GM12878 (cell line): ENCODE data around the gene SLC2A8.
A peak's percentile ranks its signal among the peaks of the same experiment; 100 is the strongest.

Experiments
- ATF7 ChIP-seq: fragments of 450-650 bp; IDR thresholded peaks from 2 replicates; pipeline ENCODE4 v1.6.1; 2016; ENCODE audit warnings: low read depth, mild to moderate bottlenecking
- ETV6 ChIP-seq, 2 experiments: fragments of 450-650 bp in 1 of 2; IDR thresholded peaks in 1 of 2; conservative IDR thresholded peaks in 1 of 2; 2 replicates each; pipeline ENCODE4 v1.6.1; 2014; ENCODE audit warnings: antibody characterized with exemption in 1 of 2, borderline replicate concordance in 1 of 2, low read depth in 1 of 2, mild to moderate bottlenecking in 1 of 2, moderate library complexity in 1 of 2
- GATAD2B ChIP-seq: fragments of 450-650 bp; conservative IDR thresholded peaks from 2 replicates; pipeline ENCODE4 v1.6.1; 2017; ENCODE audit warnings: low read depth, mild to moderate bottlenecking, moderate library complexity
- POLR2A ChIP-seq: IDR thresholded peaks from 2 replicates; pipeline ENCODE4 v1.6.1; 2011; ENCODE audit warnings: low read depth, mild to moderate bottlenecking, low read length
- POLR2AphosphoS5 ChIP-seq: IDR thresholded peaks from 2 replicates; pipeline ENCODE4 v1.6.1; 2011; ENCODE audit warnings: mild to moderate bottlenecking, low read length, inconsistent platforms
- RAD21 ChIP-seq: IDR thresholded peaks from 2 replicates; pipeline ENCODE4 v1.6.1; 2011; ENCODE audit warnings: mild to moderate bottlenecking, low read depth, low read length, moderate library complexity; ENCODE audit not compliant: insufficient read depth
- SP1 ChIP-seq: IDR thresholded peaks from one replicate; pipeline ENCODE4 v1.6.1; 2011; ENCODE audit warnings: low read depth, low read length
- SRF ChIP-seq, 2 experiments: IDR thresholded peaks; 2 replicates each; pipeline ENCODE4 v1.6.1; 2011; ENCODE audit warnings: low read depth in 2 of 2, low read length in 2 of 2, mild to moderate bottlenecking in 1 of 2, moderate library complexity in 1 of 2
- STAT3 ChIP-seq: IDR thresholded peaks from 2 replicates; pipeline ENCODE4 v1.6.1; 2011; ENCODE audit warnings: low read depth, low read length, improper control_type of control experiment
- SUZ12 ChIP-seq: fragments of 200-600 bp; sonication (generic); IDR thresholded peaks from one replicate; pipeline ENCODE4 v1.6.1; 2018; ENCODE audit warnings: antibody characterized with exemption, mild to moderate bottlenecking; ENCODE audit not compliant: unreplicated experiment
- TF ChIP-seq, protein P1 (sequence below), 3 experiments: IDR thresholded peaks in 2 of 3; conservative IDR thresholded peaks in 1 of 3; 2 replicates each; pipeline ENCODE4 v1.5.1; 2011; ENCODE audit warnings: low read depth in 3 of 3, low read length in 3 of 3, mild to moderate bottlenecking in 3 of 3, control low read depth in 2 of 3, moderate library complexity in 2 of 3, inconsistent platforms in 1 of 3, mixed read lengths in 1 of 3; ENCODE audit not compliant: control insufficient read depth in 2 of 3, insufficient read depth in 1 of 3; ENCODE audit errors: extremely low read depth in 1 of 3
- TF ChIP-seq, protein P2 (sequence below): fragments of 450-650 bp; IDR thresholded peaks from 2 replicates; pipeline ENCODE4 v1.6.1; 2016; ENCODE audit warnings: mild to moderate bottlenecking
- TF ChIP-seq, protein P3 (sequence below): fragments of 450-650 bp; IDR thresholded peaks from 2 replicates; pipeline ENCODE4 v1.6.1; 2017; ENCODE audit warnings: low read depth, mild to moderate bottlenecking, moderate library complexity
- TF ChIP-seq, protein P4 (sequence below): fragments of 450-650 bp; IDR thresholded peaks from 2 replicates; pipeline ENCODE4 v1.6.1; 2014; ENCODE audit warnings: mild to moderate bottlenecking

DNA sequence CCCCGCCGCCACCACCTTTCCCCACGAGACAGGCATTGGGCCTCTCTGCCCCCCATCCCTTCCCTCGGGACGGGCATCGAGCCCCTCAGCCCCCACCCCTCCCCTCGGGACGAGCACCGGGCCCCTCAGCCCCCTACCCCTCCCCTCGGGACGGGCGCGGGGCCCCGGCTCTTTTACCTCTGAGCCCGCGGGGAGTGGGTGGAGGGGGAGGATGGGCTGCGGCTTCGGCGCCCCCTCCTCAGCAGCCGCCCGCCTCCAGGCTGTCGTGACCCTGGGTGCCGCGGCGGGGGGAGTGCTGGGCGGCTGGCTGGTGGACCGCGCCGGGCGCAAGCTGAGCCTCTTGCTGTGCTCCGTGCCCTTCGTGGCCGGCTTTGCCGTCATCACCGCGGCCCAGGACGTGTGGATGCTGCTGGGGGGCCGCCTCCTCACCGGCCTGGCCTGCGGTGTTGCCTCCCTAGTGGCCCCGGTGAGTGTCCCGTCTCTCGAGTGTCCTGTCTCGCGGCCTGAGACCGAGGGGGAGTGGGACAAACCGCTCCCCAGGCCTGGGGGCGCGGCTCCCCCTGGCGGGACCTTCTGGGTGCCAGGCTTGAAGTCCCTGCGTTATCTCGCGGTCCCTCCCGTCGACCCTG is 791 bp downstream of the SLC2A8 start:
- TF ChIP-seq POLR2AphosphoS5 (no peak), GATAD2B (no peak), ETV6 (conservative IDR thresholded peaks at IDR 0.05 in 1 of 2, IDR thresholded peaks at IDR 0.05 in 1 of 2; ENCODE audit: borderline replicate concordance in 1 of 2, low read depth in 1 of 2) (no peak), ATF7 (no peak), RAD21 (peak; percentile 69), POLR2A (no peak), SP1 (no peak), SUZ12 (no peak), SRF (IDR thresholded peaks at IDR 0.05; ENCODE audit: low read depth in 2 of 2, low read length in 2 of 2) (no peak), STAT3 (no peak)
- TF ChIP-seq, protein P1, sequence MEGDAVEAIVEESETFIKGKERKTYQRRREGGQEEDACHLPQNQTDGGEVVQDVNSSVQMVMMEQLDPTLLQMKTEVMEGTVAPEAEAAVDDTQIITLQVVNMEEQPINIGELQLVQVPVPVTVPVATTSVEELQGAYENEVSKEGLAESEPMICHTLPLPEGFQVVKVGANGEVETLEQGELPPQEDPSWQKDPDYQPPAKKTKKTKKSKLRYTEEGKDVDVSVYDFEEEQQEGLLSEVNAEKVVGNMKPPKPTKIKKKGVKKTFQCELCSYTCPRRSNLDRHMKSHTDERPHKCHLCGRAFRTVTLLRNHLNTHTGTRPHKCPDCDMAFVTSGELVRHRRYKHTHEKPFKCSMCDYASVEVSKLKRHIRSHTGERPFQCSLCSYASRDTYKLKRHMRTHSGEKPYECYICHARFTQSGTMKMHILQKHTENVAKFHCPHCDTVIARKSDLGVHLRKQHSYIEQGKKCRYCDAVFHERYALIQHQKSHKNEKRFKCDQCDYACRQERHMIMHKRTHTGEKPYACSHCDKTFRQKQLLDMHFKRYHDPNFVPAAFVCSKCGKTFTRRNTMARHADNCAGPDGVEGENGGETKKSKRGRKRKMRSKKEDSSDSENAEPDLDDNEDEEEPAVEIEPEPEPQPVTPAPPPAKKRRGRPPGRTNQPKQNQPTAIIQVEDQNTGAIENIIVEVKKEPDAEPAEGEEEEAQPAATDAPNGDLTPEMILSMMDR (IDR thresholded peaks at IDR 0.05 in 2 of 3, conservative IDR thresholded peaks at IDR 0.05 in 1 of 3; ENCODE audit: control insufficient read depth in 2 of 3, extremely low read depth in 1 of 3, insufficient read depth in 1 of 3, low read depth in 3 of 3, low read length in 3 of 3): peak; percentile 62 to 69 (median 69)
- TF ChIP-seq, protein P2, sequence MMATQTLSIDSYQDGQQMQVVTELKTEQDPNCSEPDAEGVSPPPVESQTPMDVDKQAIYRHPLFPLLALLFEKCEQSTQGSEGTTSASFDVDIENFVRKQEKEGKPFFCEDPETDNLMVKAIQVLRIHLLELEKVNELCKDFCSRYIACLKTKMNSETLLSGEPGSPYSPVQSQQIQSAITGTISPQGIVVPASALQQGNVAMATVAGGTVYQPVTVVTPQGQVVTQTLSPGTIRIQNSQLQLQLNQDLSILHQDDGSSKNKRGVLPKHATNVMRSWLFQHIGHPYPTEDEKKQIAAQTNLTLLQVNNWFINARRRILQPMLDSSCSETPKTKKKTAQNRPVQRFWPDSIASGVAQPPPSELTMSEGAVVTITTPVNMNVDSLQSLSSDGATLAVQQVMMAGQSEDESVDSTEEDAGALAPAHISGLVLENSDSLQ: no peak
- TF ChIP-seq, protein P3, sequence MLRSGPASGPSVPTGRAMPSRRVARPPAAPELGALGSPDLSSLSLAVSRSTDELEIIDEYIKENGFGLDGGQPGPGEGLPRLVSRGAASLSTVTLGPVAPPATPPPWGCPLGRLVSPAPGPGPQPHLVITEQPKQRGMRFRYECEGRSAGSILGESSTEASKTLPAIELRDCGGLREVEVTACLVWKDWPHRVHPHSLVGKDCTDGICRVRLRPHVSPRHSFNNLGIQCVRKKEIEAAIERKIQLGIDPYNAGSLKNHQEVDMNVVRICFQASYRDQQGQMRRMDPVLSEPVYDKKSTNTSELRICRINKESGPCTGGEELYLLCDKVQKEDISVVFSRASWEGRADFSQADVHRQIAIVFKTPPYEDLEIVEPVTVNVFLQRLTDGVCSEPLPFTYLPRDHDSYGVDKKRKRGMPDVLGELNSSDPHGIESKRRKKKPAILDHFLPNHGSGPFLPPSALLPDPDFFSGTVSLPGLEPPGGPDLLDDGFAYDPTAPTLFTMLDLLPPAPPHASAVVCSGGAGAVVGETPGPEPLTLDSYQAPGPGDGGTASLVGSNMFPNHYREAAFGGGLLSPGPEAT: no peak
- TF ChIP-seq, protein P4, sequence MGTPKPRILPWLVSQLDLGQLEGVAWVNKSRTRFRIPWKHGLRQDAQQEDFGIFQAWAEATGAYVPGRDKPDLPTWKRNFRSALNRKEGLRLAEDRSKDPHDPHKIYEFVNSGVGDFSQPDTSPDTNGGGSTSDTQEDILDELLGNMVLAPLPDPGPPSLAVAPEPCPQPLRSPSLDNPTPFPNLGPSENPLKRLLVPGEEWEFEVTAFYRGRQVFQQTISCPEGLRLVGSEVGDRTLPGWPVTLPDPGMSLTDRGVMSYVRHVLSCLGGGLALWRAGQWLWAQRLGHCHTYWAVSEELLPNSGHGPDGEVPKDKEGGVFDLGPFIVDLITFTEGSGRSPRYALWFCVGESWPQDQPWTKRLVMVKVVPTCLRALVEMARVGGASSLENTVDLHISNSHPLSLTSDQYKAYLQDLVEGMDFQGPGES: no peak
